GM18868 (cell line): ENCODE results near the gene GDF11.

Source experiments
- ATAC-seq: cut with Tn5 transposase; IDR thresholded peaks from one replicate; pipeline ENCODE4 v1.9.1; 2021; ENCODE audit warnings: mild to moderate bottlenecking, moderate library complexity; ENCODE audit not compliant: unreplicated experiment

The GDF11 gene

GRCh38 chr12:55780685-55781084 lies 37.8 kb downstream of the GDF11 start:
- ATAC-seq: no peak

GRCh38 chr12:55788546-55788945 lies 45.6 kb downstream of the GDF11 start:
- ATAC-seq: no peak

GRCh38 chr12:55789171-55789570 lies 46.2 kb downstream of the GDF11 start:
- ATAC-seq: no peak

GRCh38 chr12:55789893-55790292 lies 47.0 kb downstream of the GDF11 start:
- ATAC-seq: no peak

GRCh38 chr12:55795950-55796349 lies 53.0 kb downstream of the GDF11 start:
- no peak for ATAC-seq

GRCh38 chr12:55797068-55797467 lies 54.1 kb downstream of the GDF11 start:
- ATAC-seq: no peak

GRCh38 chr12:55797550-55797949 lies 54.6 kb downstream of the GDF11 start:
- ATAC-seq: no peak
